Measurements from ENCODE around the gene SUSD6.

DNA sequence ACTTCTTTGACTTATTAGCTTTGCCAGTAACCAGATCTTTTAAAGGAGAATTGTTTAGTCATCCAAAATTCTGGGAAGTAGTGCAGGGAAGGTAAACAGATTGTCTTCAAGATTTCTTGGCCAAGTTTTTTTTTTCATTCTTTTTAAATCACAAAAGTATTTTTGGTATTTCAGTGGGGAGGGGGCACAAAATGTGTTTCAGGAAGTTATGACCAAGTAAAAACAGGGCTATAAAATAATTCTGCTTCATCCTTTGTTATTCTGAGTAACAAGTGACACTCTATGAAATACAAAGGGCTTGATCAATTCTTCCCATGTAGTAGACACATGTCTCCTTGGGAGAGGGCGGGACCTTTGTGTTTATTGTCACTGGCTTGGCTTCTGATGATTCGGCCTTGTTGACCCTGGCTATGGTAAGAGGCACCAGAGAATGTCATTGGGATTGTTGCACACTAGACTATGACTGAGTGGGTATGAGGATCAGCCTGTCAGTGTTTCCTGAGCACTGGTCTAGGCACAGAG lies 55.4 kb downstream of the SUSD6 start:
- TF ChIP-seq, protein P1, sequence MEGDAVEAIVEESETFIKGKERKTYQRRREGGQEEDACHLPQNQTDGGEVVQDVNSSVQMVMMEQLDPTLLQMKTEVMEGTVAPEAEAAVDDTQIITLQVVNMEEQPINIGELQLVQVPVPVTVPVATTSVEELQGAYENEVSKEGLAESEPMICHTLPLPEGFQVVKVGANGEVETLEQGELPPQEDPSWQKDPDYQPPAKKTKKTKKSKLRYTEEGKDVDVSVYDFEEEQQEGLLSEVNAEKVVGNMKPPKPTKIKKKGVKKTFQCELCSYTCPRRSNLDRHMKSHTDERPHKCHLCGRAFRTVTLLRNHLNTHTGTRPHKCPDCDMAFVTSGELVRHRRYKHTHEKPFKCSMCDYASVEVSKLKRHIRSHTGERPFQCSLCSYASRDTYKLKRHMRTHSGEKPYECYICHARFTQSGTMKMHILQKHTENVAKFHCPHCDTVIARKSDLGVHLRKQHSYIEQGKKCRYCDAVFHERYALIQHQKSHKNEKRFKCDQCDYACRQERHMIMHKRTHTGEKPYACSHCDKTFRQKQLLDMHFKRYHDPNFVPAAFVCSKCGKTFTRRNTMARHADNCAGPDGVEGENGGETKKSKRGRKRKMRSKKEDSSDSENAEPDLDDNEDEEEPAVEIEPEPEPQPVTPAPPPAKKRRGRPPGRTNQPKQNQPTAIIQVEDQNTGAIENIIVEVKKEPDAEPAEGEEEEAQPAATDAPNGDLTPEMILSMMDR (IDR thresholded peaks at IDR 0.05) = no peak
- TF ChIP-seq, protein P2, sequence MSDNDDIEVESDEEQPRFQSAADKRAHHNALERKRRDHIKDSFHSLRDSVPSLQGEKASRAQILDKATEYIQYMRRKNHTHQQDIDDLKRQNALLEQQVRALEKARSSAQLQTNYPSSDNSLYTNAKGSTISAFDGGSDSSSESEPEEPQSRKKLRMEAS (IDR thresholded peaks at IDR 0.05) = no peak
- TF ChIP-seq JUNB (IDR thresholded peaks at IDR 0.05) (no peak), MAFK (IDR thresholded peaks at IDR 0.05; ENCODE audit: partially characterized antibody) (no peak), CBX2 (IDR thresholded peaks at IDR 0.05; ENCODE audit: borderline replicate concordance, low read depth) (no peak), HOXA7 (CRISPR knock-in tag; IDR thresholded peaks at IDR 0.05) (no peak)
- TF ChIP-seq, protein P3, sequence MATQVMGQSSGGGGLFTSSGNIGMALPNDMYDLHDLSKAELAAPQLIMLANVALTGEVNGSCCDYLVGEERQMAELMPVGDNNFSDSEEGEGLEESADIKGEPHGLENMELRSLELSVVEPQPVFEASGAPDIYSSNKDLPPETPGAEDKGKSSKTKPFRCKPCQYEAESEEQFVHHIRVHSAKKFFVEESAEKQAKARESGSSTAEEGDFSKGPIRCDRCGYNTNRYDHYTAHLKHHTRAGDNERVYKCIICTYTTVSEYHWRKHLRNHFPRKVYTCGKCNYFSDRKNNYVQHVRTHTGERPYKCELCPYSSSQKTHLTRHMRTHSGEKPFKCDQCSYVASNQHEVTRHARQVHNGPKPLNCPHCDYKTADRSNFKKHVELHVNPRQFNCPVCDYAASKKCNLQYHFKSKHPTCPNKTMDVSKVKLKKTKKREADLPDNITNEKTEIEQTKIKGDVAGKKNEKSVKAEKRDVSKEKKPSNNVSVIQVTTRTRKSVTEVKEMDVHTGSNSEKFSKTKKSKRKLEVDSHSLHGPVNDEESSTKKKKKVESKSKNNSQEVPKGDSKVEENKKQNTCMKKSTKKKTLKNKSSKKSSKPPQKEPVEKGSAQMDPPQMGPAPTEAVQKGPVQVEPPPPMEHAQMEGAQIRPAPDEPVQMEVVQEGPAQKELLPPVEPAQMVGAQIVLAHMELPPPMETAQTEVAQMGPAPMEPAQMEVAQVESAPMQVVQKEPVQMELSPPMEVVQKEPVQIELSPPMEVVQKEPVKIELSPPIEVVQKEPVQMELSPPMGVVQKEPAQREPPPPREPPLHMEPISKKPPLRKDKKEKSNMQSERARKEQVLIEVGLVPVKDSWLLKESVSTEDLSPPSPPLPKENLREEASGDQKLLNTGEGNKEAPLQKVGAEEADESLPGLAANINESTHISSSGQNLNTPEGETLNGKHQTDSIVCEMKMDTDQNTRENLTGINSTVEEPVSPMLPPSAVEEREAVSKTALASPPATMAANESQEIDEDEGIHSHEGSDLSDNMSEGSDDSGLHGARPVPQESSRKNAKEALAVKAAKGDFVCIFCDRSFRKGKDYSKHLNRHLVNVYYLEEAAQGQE (IDR thresholded peaks at IDR 0.05) = no peak
